ENCODE data around the gene ABCA2. TPM values are rescaled to one million over a fixed set of nuclear protein-coding genes. Genes with fewer than 3 reads are reported as not detected.
A peak's percentile ranks its signal among the peaks of the same experiment; 100 is the strongest.

The ABCA2 gene
- total and polyA plus RNA-seq, 4 donors: 13.4 to 39.0 (median 16.5) TPM

GRCh38 chr9:137051145-137051724 is 23.2 kb upstream of the ABCA2 start:
- no peak for DNase-seq
- no peak for TF ChIP-seq CTCF (IDR thresholded peaks at IDR 0.05; ENCODE audit: control extremely low read depth, extremely low read depth)
- no peak overlapping the region for H3K4me3 ChIP-seq
- ATAC-seq (ENCODE audit: insufficient read depth, low FRiP score): no peak
- H3K36me3 ChIP-seq (ENCODE audit: control insufficient read depth in 4 of 4, insufficient read depth in 4 of 4, low read length in 4 of 4): no peaks in the 10 kb centered on the region
- 92 to 93% methylated on average over 17 of the region's 17 CpGs for WGBS, 2 donors
- H3K27me3 ChIP-seq (ENCODE audit: control insufficient read depth in 3 of 3, insufficient read depth in 3 of 3, low read length in 2 of 3): peaks cover 12 to 30% (median 18%) of the 10 kb centered on the region in 3 donors
- H3K9ac ChIP-seq (ENCODE audit: insufficient read depth in 1 of 2, low read length in 2 of 2): no peak overlapping the region
- no peak overlapping the region for H3K27ac ChIP-seq (ENCODE audit: low read depth in 1 of 2, low read length in 1 of 2)
- peaks cover 0 to 3% (median 0%) of the 10 kb centered on the region in 4 donors for H3K9me3 ChIP-seq (ENCODE audit: control insufficient read depth in 4 of 4, insufficient read depth in 3 of 4, low read length in 3 of 4)
- H3K4me1 ChIP-seq (ENCODE audit: control insufficient read depth in 5 of 5, insufficient read depth in 5 of 5, low read length in 5 of 5): peaks cover 0 to 35% (median 12%) of the 10 kb centered on the region in 5 donors

GRCh38 chr9:137050570-137050969 is 22.5 kb upstream of the ABCA2 start:
- Histone ChIP-seq H3K4me1 (ENCODE audit: control insufficient read depth in 5 of 5, insufficient read depth in 5 of 5, low read length in 5 of 5) (peaks cover 0 to 31% (median 12%) of the 10 kb centered on the region in 5 donors), H3K4me3 (no peak overlapping the region), H3K36me3 (ENCODE audit: control insufficient read depth in 4 of 4, insufficient read depth in 4 of 4, low read length in 4 of 4) (no peaks in the 10 kb centered on the region), H3K9ac (ENCODE audit: insufficient read depth in 1 of 2, low read length in 2 of 2) (no peak overlapping the region), H3K9me3 (ENCODE audit: control insufficient read depth in 4 of 4, insufficient read depth in 3 of 4, low read length in 3 of 4) (peaks cover 0 to 3% (median 0%) of the 10 kb centered on the region in 4 donors), H3K27me3 (ENCODE audit: control insufficient read depth in 3 of 3, insufficient read depth in 3 of 3, low read length in 2 of 3) (peaks cover 12 to 30% (median 18%) of the 10 kb centered on the region in 3 donors), H3K27ac (ENCODE audit: low read depth in 1 of 2, low read length in 1 of 2) (no peak overlapping the region)
- TF ChIP-seq CTCF (IDR thresholded peaks at IDR 0.05; ENCODE audit: control extremely low read depth, extremely low read depth): no peak
- WGBS, 2 donors: 84 to 95% methylated on average over 5 of the region's 5 CpGs
- no peak for DNase-seq
- no peak for ATAC-seq (ENCODE audit: insufficient read depth, low FRiP score)

- ATAC-seq (ENCODE audit: insufficient read depth, low FRiP score) (no peak), DNase-seq (peak; percentile 36 to 55 (median 50))
- Histone ChIP-seq H3K4me3 (no peak overlapping the region), H3K36me3 (ENCODE audit: control insufficient read depth in 4 of 4, insufficient read depth in 4 of 4, low read length in 4 of 4) (no peaks in the 10 kb centered on the region), H3K27me3 (ENCODE audit: control insufficient read depth in 3 of 3, insufficient read depth in 3 of 3, low read length in 2 of 3) (peaks cover 12 to 36% (median 21%) of the 10 kb centered on the region in 3 donors), H3K4me1 (ENCODE audit: control insufficient read depth in 5 of 5, insufficient read depth in 5 of 5, low read length in 5 of 5) (peaks cover 0 to 30% (median 6%) of the 10 kb centered on the region in 5 donors), H3K9me3 (ENCODE audit: control insufficient read depth in 4 of 4, insufficient read depth in 3 of 4, low read length in 3 of 4) (peaks cover 0 to 3% (median 0%) of the 10 kb centered on the region in 4 donors), H3K9ac (ENCODE audit: insufficient read depth in 1 of 2, low read length in 2 of 2) (no peak overlapping the region), H3K27ac (ENCODE audit: low read depth in 1 of 2, low read length in 1 of 2) (no peak overlapping the region)
- no peak for TF ChIP-seq CTCF (IDR thresholded peaks at IDR 0.05; ENCODE audit: control extremely low read depth, extremely low read depth)
- 38 to 47% methylated on average over 38 of the region's 38 CpGs for WGBS, 2 donors
Observed at GRCh38 chr9:137049544-137050449, 21.8 kb upstream of the ABCA2 start.
